Activated CD8-positive, alpha-beta T cell treated with anti-CD3 and anti-CD28 coated beads, Interleukin-2, amount 10 ng/mL, durations not matched to agents 7 days and 5 days (primary cell): ENCODE results near the gene SENP7. TPM values are rescaled to one million over a fixed set of nuclear protein-coding genes. Genes with fewer than 3 reads are reported as not detected.
"Not testable (repeated sequence)": the region's sequence is repeated elsewhere in the genome, so short reads cannot be mapped to it uniquely, and the experiment has no call there.

Experiments
- ATAC-seq: fragments of 150-1000 bp; cut with Tn5 transposase; one replicate; pipeline ENCODE4 v1.10.0; 2021; ENCODE audit warnings: moderate library complexity
- CTCF ChIA-PET: fragments of 350-600 bp; sonication (Branson Sonifier 250); formaldehyde crosslinking; loops from one replicate; lab custom pipeline; 2021; ENCODE audit warnings: antibody characterized with exemption; lab: Charles Lee
- POLR2A ChIA-PET: fragments of 350-600 bp; sonication (Branson Sonifier 250); formaldehyde crosslinking; loops from one replicate; lab custom pipeline; 2021; ENCODE audit warnings: antibody characterized with exemption; lab: Charles Lee
- DNase-seq: peaks from one replicate; pipeline ENCODE4 v3.0.0-alpha.2; 2020
- H3K27ac Mint-ChIP-seq: one replicate; pipeline ENCODE4 v1.8.0; 2021; ENCODE audit warnings: mild to moderate bottlenecking, mixed read lengths
- H3K27me3 Mint-ChIP-seq: one replicate; pipeline ENCODE4 v1.8.0; 2021; ENCODE audit warnings: low read depth, mixed read lengths
- H3K36me3 Mint-ChIP-seq: one replicate; pipeline ENCODE4 v1.8.0; 2021; ENCODE audit warnings: low read depth, mixed read lengths
- H3K4me1 Mint-ChIP-seq: one replicate; pipeline ENCODE4 v1.8.0; 2021; ENCODE audit warnings: low read depth, mixed read lengths
- H3K4me3 Mint-ChIP-seq: one replicate; pipeline ENCODE4 v1.8.0; 2021; ENCODE audit warnings: mild to moderate bottlenecking, mixed read lengths
- H3K9me3 Mint-ChIP-seq: one replicate; pipeline ENCODE4 v1.8.0; 2022; ENCODE audit warnings: mixed read lengths; ENCODE audit not compliant: insufficient read depth
- total RNA-seq, 2 experiments: library from RNA; stranded (reverse); gene quantifications; one replicate each; pipeline ENCODE4 v1.2.3, GENCODE V29; 2021

SENP7 gene
- 10 to 100 TPM; 20.6 to 20.9 TPM for total RNA-seq

- H3K36me3 Mint-ChIP-seq = peaks cover 19% of the 10 kb centered on the region
- H3K9me3 Mint-ChIP-seq = no peaks in the 10 kb centered on the region
- H3K27me3 Mint-ChIP-seq = no peaks in the 10 kb centered on the region
- DNase-seq (peak; percentile 84), ATAC-seq (peak; percentile 75)
- CTCF ChIA-PET = interaction anchor here (0.9 to 2.9 kb wide), 9 partner anchors 9 to 173 kb away, joined by 3 to 14 read pairs (median 3); partner anchors contain the start of genes PCNP and RPL24
- peak within 1 kb of the TSS; percentile 97 for H3K27ac Mint-ChIP-seq
- H3K4me1 Mint-ChIP-seq = peaks cover 34% of the 10 kb centered on the region
- POLR2A ChIA-PET = interaction anchor here (0.7 to 2.5 kb wide), 7 partner anchors 8 to 61 kb away, joined by 3 to 24 read pairs (median 4); partner anchors contain the start of genes PCNP and TRMT10C
- peak within 1 kb of the TSS; percentile 97 for H3K4me3 Mint-ChIP-seq
Observed at GRCh38 chr3:101512646-101513418, at the start of gene SENP7. SENP7 (minus strand) TSS chr3:101513212; CDS start chr3:101513130, 82 bp downstream.

- H3K4me3 Mint-ChIP-seq = peak within 1 kb of the TSS; percentile 98
- peaks cover 30% of the 10 kb centered on the region for H3K4me1 Mint-ChIP-seq
- DNase-seq = peak; percentile 96
Observed at GRCh38 chr3:101561630-101562328, 48.8 kb upstream of the SENP7 start, which contains the start of gene TRMT10C. TRMT10C (plus strand) TSS chr3:101561868; CDS start chr3:101564782, 2,914 bp downstream.

GRCh38 chr3:101556064-101556463 is 43.1 kb upstream of the SENP7 start:
- Mint-ChIP-seq H3K9me3 (no peaks in the 10 kb centered on the region), H3K4me3 (no peak overlapping the region), H3K36me3 (peaks cover 3% of the 10 kb centered on the region), H3K27ac (no peak overlapping the region), H3K4me1 (peaks cover 7% of the 10 kb centered on the region), H3K27me3 (peaks cover 15% of the 10 kb centered on the region)
- DNase-seq (no peak), ATAC-seq (no peak)
- POLR2A ChIA-PET = interaction anchor here (1.0 to 1.5 kb wide), 2 partner anchors 9 to 38 kb away, joined by 3 to 4 read pairs; no protein-coding TSS in a partner anchor
- CTCF ChIA-PET = no interaction called here

More at GRCh38 chr3:101561630-101562328, 48.8 kb upstream of the SENP7 start, which contains the start of gene TRMT10C:
- ATAC-seq = peak; percentile 98
- Mint-ChIP-seq H3K36me3 (peaks cover 40% of the 10 kb centered on the region), H3K27ac (peak within 1 kb of the TSS; percentile 98), H3K9me3 (no peaks in the 10 kb centered on the region), H3K27me3 (peaks cover under 1% of the 10 kb centered on the region)
- ChIA-PET CTCF (interaction anchor here (0.6 to 3.3 kb wide), 7 partner anchors 12 to 223 kb away, joined by 3 to 10 read pairs (median 3); partner anchors contain the start of gene PCNP), POLR2A (interaction anchor here (0.6 to 3.2 kb wide), 19 partner anchors 9 to 1231 kb away, joined by 3 to 41 read pairs (median 4); partner anchors contain the start of genes PCNP and SENP7)

- H3K27ac Mint-ChIP-seq, DNase-seq, H3K9me3 Mint-ChIP-seq, H3K4me1 Mint-ChIP-seq, H3K4me3 Mint-ChIP-seq, CTCF ChIA-PET, H3K36me3 Mint-ChIP-seq, ATAC-seq: not testable (repeated sequence)
- peaks cover 15% of the 10 kb centered on the region for H3K27me3 Mint-ChIP-seq
- POLR2A ChIA-PET = interaction anchor here (0.9 kb wide), 1 partner anchor 20 kb away, joined by 3 read pairs; no protein-coding TSS in a partner anchor
Observed at GRCh38 chr3:101553381-101553780, 40.4 kb upstream of the SENP7 start.

GRCh38 chr3:101551359-101552081 is 38.5 kb upstream of the SENP7 start:
- H3K4me3 Mint-ChIP-seq, H3K27ac Mint-ChIP-seq, POLR2A ChIA-PET, ATAC-seq, H3K9me3 Mint-ChIP-seq, H3K4me1 Mint-ChIP-seq, DNase-seq, H3K36me3 Mint-ChIP-seq, CTCF ChIA-PET: not testable (repeated sequence)
- peaks cover 11% of the 10 kb centered on the region for H3K27me3 Mint-ChIP-seq

- H3K36me3 Mint-ChIP-seq = peaks cover 2% of the 10 kb centered on the region
- no peaks in the 10 kb centered on the region for H3K9me3 Mint-ChIP-seq
- no peak overlapping the region for H3K4me3 Mint-ChIP-seq
- DNase-seq (no peak), ATAC-seq (no peak)
- ChIA-PET CTCF (no interaction called here), POLR2A (interaction anchor here (1.3 kb wide), 1 partner anchor 31 kb away, joined by 3 read pairs; no protein-coding TSS in a partner anchor)
- H3K4me1 Mint-ChIP-seq = peaks cover under 1% of the 10 kb centered on the region
- no peak overlapping the region for H3K27ac Mint-ChIP-seq
- peaks cover 2% of the 10 kb centered on the region for H3K27me3 Mint-ChIP-seq
Observed at GRCh38 chr3:101549473-101549872, 36.5 kb upstream of the SENP7 start.

GRCh38 chr3:101548527-101549105 is 35.6 kb upstream of the SENP7 start:
- no peak overlapping the region for H3K27ac Mint-ChIP-seq
- DNase-seq (no peak), ATAC-seq (no peak)
- ChIA-PET CTCF (interaction anchor here (0.7 to 1.7 kb wide), 2 partner anchors 25 to 115 kb away, joined by 3 read pairs; no protein-coding TSS in a partner anchor), POLR2A (interaction anchor here (1.0 to 1.3 kb wide), 2 partner anchors 14 to 30 kb away, joined by 3 to 4 read pairs; no protein-coding TSS in a partner anchor)
- peaks cover 9% of the 10 kb centered on the region for H3K4me1 Mint-ChIP-seq
- no peak overlapping the region for H3K4me3 Mint-ChIP-seq
- H3K9me3 Mint-ChIP-seq = no peaks in the 10 kb centered on the region
- peaks cover 5% of the 10 kb centered on the region for H3K36me3 Mint-ChIP-seq
- H3K27me3 Mint-ChIP-seq = no peaks in the 10 kb centered on the region

GRCh38 chr3:101544161-101544850 is 31.3 kb upstream of the SENP7 start:
- CTCF ChIA-PET = interaction anchor here (0.9 to 4.7 kb wide), 8 partner anchors 8 to 32 kb away, joined by 3 to 31 read pairs (median 4); partner anchors contain the start of gene PCNP

GRCh38 chr3:101542957-101543356 is 29.9 kb upstream of the SENP7 start:
- H3K27me3 Mint-ChIP-seq = peaks cover 11% of the 10 kb centered on the region
- H3K4me3 Mint-ChIP-seq = peak overlapping the region; percentile 16
- ChIA-PET CTCF (interaction anchor here (0.8 to 4.7 kb wide), 6 partner anchors 12 to 31 kb away, joined by 3 to 31 read pairs (median 5); partner anchors contain the start of genes PCNP and SENP7), POLR2A (interaction anchor here (0.6 to 3.6 kb wide), 7 partner anchors 12 to 84 kb away, joined by 3 to 17 read pairs (median 7); partner anchors contain the start of genes PCNP and TRMT10C)
- H3K4me1 Mint-ChIP-seq = peaks cover 26% of the 10 kb centered on the region
- H3K9me3 Mint-ChIP-seq = peaks cover 3% of the 10 kb centered on the region
- ATAC-seq = peak; percentile 44
- peaks cover 11% of the 10 kb centered on the region for H3K36me3 Mint-ChIP-seq
- H3K27ac Mint-ChIP-seq = peak overlapping the region; percentile 85
- no peak for DNase-seq

More at GRCh38 chr3:101544161-101544850, 31.3 kb upstream of the SENP7 start:
- DNase-seq (no peak), ATAC-seq (no peak)
- Mint-ChIP-seq H3K9me3 (peaks cover 3% of the 10 kb centered on the region), H3K4me1 (peaks cover 26% of the 10 kb centered on the region), H3K36me3 (peaks cover 11% of the 10 kb centered on the region), H3K4me3 (no peak overlapping the region), H3K27ac (peak overlapping the region; percentile 47), H3K27me3 (no peaks in the 10 kb centered on the region)
- POLR2A ChIA-PET = interaction anchor here (0.6 to 3.6 kb wide), 6 partner anchors 14 to 30 kb away, joined by 3 to 14 read pairs (median 4); partner anchors contain the start of genes PCNP and TRMT10C

GRCh38 chr3:101536955-101537354 is 23.9 kb upstream of the SENP7 start:
- DNase-seq, POLR2A ChIA-PET, H3K36me3 Mint-ChIP-seq, ATAC-seq, H3K9me3 Mint-ChIP-seq, H3K27ac Mint-ChIP-seq, H3K4me3 Mint-ChIP-seq: not testable (repeated sequence)
- CTCF ChIA-PET = interaction anchor here (1.6 to 1.7 kb wide), 2 partner anchors 8 to 24 kb away, joined by 3 to 4 read pairs; partner anchors contain the start of gene SENP7
- Mint-ChIP-seq H3K4me1 (peaks cover 13% of the 10 kb centered on the region), H3K27me3 (peaks cover 13% of the 10 kb centered on the region)
